Mesendoderm (in vitro differentiated cells): ENCODE results near the gene RBCK1.
"Not testable (repeated sequence)": the region's sequence is repeated elsewhere in the genome, so short reads cannot be mapped to it uniquely, and the experiment has no call there.

Experiments used
- DNase-seq: peaks from one replicate; pipeline ENCODE4 v3.0.0; 2013
- H2AK5ac ChIP-seq: 2 replicates; pipeline ENCODE4 v1.6.1; 2013; ENCODE audit warnings: low read length, inconsistent platforms
- H2BK120ac ChIP-seq: 2 replicates; pipeline ENCODE4 v1.6.1; 2013; ENCODE audit warnings: low read depth, mild to moderate bottlenecking, low read length, moderate library complexity, mixed read lengths
- H2BK15ac ChIP-seq: replicated peaks from 2 replicates; pipeline ENCODE4 v1.6.1; 2013; ENCODE audit warnings: low read depth, mild to moderate bottlenecking, moderate library complexity
- H2BK5ac ChIP-seq: 2 replicates; pipeline ENCODE4 v1.6.1; 2013; ENCODE audit warnings: low read length, inconsistent platforms
- H3K18ac ChIP-seq: 2 replicates; pipeline ENCODE4 v1.6.1; 2013; ENCODE audit warnings: mild to moderate bottlenecking, low read length, mixed read lengths
- H3K23ac ChIP-seq: one replicate; pipeline ENCODE4 v1.6.1; 2013; ENCODE audit warnings: low read length
- H3K27ac ChIP-seq: 2 replicates; pipeline ENCODE4 v1.5.1; 2013; ENCODE audit warnings: low read depth, mild to moderate bottlenecking, inconsistent platforms, low read length, moderate library complexity
- H3K27me3 ChIP-seq: 2 replicates; pipeline ENCODE4 v1.6.1; 2013; ENCODE audit warnings: low read length, control low read depth, mild to moderate bottlenecking, inconsistent platforms; ENCODE audit not compliant: insufficient read depth, poor library complexity
- H3K36me3 ChIP-seq: 2 replicates; pipeline ENCODE4 v1.6.1; 2013; ENCODE audit warnings: low read length, inconsistent platforms; ENCODE audit not compliant: control insufficient read depth, insufficient read depth
- H3K4ac ChIP-seq: one replicate; pipeline ENCODE4 v1.6.1; 2013; ENCODE audit warnings: low read depth, mild to moderate bottlenecking, low read length, moderate library complexity
- H3K4me1 ChIP-seq: 2 replicates; pipeline ENCODE4 v1.6.1; 2013; ENCODE audit warnings: low read depth, low read length, inconsistent platforms; ENCODE audit not compliant: control insufficient read depth
- H3K4me2 ChIP-seq: 2 replicates; pipeline ENCODE4 v1.6.1; 2013; ENCODE audit warnings: low read length
- H3K4me3 ChIP-seq: 2 replicates; pipeline ENCODE4 v1.5.1; 2013; ENCODE audit warnings: mild to moderate bottlenecking, low read length
- H3K56ac ChIP-seq: one replicate; pipeline ENCODE4 v1.6.1; 2013; ENCODE audit warnings: low read length
- H3K79me1 ChIP-seq: 2 replicates; pipeline ENCODE4 v1.6.1; 2013; ENCODE audit warnings: low read length, inconsistent platforms
- H3K79me2 ChIP-seq: 2 replicates; pipeline ENCODE4 v1.6.1; 2013; ENCODE audit warnings: mild to moderate bottlenecking, low read length; ENCODE audit not compliant: control insufficient read depth, insufficient read depth
- H3K9ac ChIP-seq: 2 replicates; pipeline ENCODE4 v1.6.1; 2013; ENCODE audit warnings: low read length, inconsistent platforms
- H4K5ac ChIP-seq: one replicate; pipeline ENCODE4 v1.6.1; 2013; ENCODE audit warnings: low read length
- H4K8ac ChIP-seq: one replicate; pipeline ENCODE4 v1.6.1; 2013; ENCODE audit warnings: low read depth, mild to moderate bottlenecking, control low read depth, low read length, moderate library complexity
- WGBS: extraction: QIAGEN DNeasy Blood & Tissue Kit; methylation state at CpG from one replicate; pipeline ENCODE4 v1.1.7; 2013; ENCODE audit warnings: low lambda C conversion rate, missing lambda C conversion rate; ENCODE audit not compliant: insufficient coverage; ENCODE audit errors: extremely low coverage; 5-methylcytosine and 5-hydroxymethylcytosine counted together

The RBCK1 gene

GRCh38 chr20:391041-391711 lies 16.9 kb upstream of the RBCK1 start:
- H3K4me2 ChIP-seq = no peak overlapping the region
- WGBS = no CpG with 5 or more reads among the region's 29 CpGs
- H3K79me1 ChIP-seq = no peaks in the 10 kb centered on the region
- H3K4ac ChIP-seq = no peak overlapping the region
- DNase-seq = no peak
- H3K27me3 ChIP-seq = no peaks in the 10 kb centered on the region
- H2BK120ac ChIP-seq = no peak overlapping the region
- H4K8ac ChIP-seq = no peak overlapping the region
- no peak overlapping the region for H2AK5ac ChIP-seq
- H2BK15ac ChIP-seq = no peak overlapping the region
- no peak overlapping the region for H3K56ac ChIP-seq
- H3K23ac ChIP-seq = no peak overlapping the region
- H3K36me3 ChIP-seq = peaks cover 2% of the 10 kb centered on the region
- H3K27ac ChIP-seq = no peak overlapping the region
- H3K9ac ChIP-seq = no peak overlapping the region
- H4K5ac ChIP-seq = no peak overlapping the region
- H3K79me2 ChIP-seq = no peaks in the 10 kb centered on the region
- no peak overlapping the region for H3K18ac ChIP-seq
- H3K4me3 ChIP-seq = no peak overlapping the region
- H3K4me1 ChIP-seq = no peaks in the 10 kb centered on the region
- no peak overlapping the region for H2BK5ac ChIP-seq

DNA sequence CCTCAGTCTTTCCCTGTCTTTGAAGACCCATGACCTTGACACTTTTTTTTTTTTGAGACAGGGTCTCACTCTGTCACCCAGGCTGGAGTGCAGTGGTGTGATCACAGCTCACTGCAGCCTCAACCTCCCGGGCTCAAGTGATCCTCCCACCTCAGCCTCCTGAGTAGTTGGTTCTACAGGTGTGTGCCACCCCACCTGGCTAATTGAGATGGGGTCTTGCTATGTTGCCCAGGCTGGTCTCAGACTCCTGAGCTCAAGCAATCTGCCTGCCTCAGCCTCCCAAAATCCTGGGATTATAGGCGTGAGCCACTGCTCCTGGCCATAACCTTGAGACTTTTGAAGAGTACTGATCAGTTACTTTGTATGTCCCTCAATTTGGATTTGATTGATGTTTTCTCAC lies 14.8 kb upstream of the RBCK1 start:
- not testable (repeated sequence) for H4K8ac ChIP-seq, H3K18ac ChIP-seq, H3K23ac ChIP-seq, H3K79me2 ChIP-seq, H2AK5ac ChIP-seq, H3K9ac ChIP-seq, H3K4me1 ChIP-seq, DNase-seq, H3K4ac ChIP-seq, H3K27ac ChIP-seq, H2BK5ac ChIP-seq, H3K79me1 ChIP-seq, H3K4me3 ChIP-seq, H3K4me2 ChIP-seq, H3K27me3 ChIP-seq, H3K56ac ChIP-seq, H2BK15ac ChIP-seq, H3K36me3 ChIP-seq, H2BK120ac ChIP-seq, H4K5ac ChIP-seq
- no CpG with 5 or more reads among the region's 2 CpGs for WGBS

DNA sequence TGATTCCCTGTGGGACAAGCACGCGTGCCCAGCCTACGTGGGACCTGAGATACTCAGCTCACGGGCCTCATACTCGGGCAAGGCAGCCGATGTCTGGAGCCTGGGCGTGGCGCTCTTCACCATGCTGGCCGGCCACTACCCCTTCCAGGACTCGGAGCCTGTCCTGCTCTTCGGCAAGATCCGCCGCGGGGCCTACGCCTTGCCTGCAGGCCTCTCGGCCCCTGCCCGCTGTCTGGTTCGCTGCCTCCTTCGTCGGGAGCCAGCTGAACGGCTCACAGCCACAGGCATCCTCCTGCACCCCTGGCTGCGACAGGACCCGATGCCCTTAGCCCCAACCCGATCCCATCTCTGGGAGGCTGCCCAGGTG lies 11.9 kb upstream of the RBCK1 start:
- no peak overlapping the region for H4K8ac ChIP-seq
- H3K36me3 ChIP-seq = no peaks in the 10 kb centered on the region
- H2BK5ac ChIP-seq = no peak overlapping the region
- no peak overlapping the region for H3K56ac ChIP-seq
- no peak overlapping the region for H3K9ac ChIP-seq
- H3K18ac ChIP-seq = no peak overlapping the region
- no peak overlapping the region for H2AK5ac ChIP-seq
- H3K4me3 ChIP-seq = no peak overlapping the region
- H3K4me1 ChIP-seq = no peaks in the 10 kb centered on the region
- H3K79me2 ChIP-seq = no peaks in the 10 kb centered on the region
- no CpG with 5 or more reads among the region's 24 CpGs for WGBS
- H2BK120ac ChIP-seq = no peak overlapping the region
- H4K5ac ChIP-seq = no peak overlapping the region
- H2BK15ac ChIP-seq = no peak overlapping the region
- H3K79me1 ChIP-seq = no peaks in the 10 kb centered on the region
- no peak for DNase-seq
- no peak overlapping the region for H3K4ac ChIP-seq
- H3K23ac ChIP-seq = no peak overlapping the region
- no peak overlapping the region for H3K4me2 ChIP-seq
- H3K27me3 ChIP-seq = no peaks in the 10 kb centered on the region
- H3K27ac ChIP-seq = no peak overlapping the region

GRCh38 chr20:396619-397431 lies 11.3 kb upstream of the RBCK1 start:
- no peaks in the 10 kb centered on the region for H3K79me1 ChIP-seq
- no peak overlapping the region for H2BK120ac ChIP-seq
- WGBS = no CpG with 5 or more reads among the region's 4 CpGs
- no peaks in the 10 kb centered on the region for H3K36me3 ChIP-seq
- H4K8ac ChIP-seq = no peak overlapping the region
- H2BK15ac ChIP-seq = no peak overlapping the region
- no peaks in the 10 kb centered on the region for H3K79me2 ChIP-seq
- no peaks in the 10 kb centered on the region for H3K27me3 ChIP-seq
- no peak for DNase-seq
- H2AK5ac ChIP-seq = no peak overlapping the region
- H3K18ac ChIP-seq = no peak overlapping the region
- no peak overlapping the region for H3K4ac ChIP-seq
- H2BK5ac ChIP-seq = no peak overlapping the region
- no peak overlapping the region for H4K5ac ChIP-seq
- H3K4me2 ChIP-seq = no peak overlapping the region
- no peaks in the 10 kb centered on the region for H3K4me1 ChIP-seq
- no peak overlapping the region for H3K23ac ChIP-seq
- no peak overlapping the region for H3K9ac ChIP-seq
- no peak overlapping the region for H3K4me3 ChIP-seq
- no peak overlapping the region for H3K56ac ChIP-seq
- no peak overlapping the region for H3K27ac ChIP-seq

GRCh38 chr20:397432-398237 lies 10.5 kb upstream of the RBCK1 start:
- Histone ChIP-seq H3K4me3 (no peak overlapping the region), H3K4me2 (no peak overlapping the region), H3K36me3 (no peaks in the 10 kb centered on the region), H2BK5ac (no peak overlapping the region), H3K79me2 (no peaks in the 10 kb centered on the region), H3K56ac (no peak overlapping the region), H2BK120ac (no peak overlapping the region), H3K27ac (no peak overlapping the region), H3K18ac (no peak overlapping the region), H3K4me1 (no peaks in the 10 kb centered on the region), H3K79me1 (no peaks in the 10 kb centered on the region), H2AK5ac (no peak overlapping the region), H2BK15ac (no peak overlapping the region), H3K9ac (no peak overlapping the region), H4K5ac (no peak overlapping the region), H3K23ac (no peak overlapping the region), H4K8ac (no peak overlapping the region), H3K27me3 (no peaks in the 10 kb centered on the region), H3K4ac (no peak overlapping the region)
- no peak for DNase-seq
- WGBS = no CpG with 5 or more reads among the region's 6 CpGs
